ENCODE measurements around the gene CXCL13. TPM values are rescaled to one million over a fixed set of nuclear protein-coding genes. Genes with fewer than 3 reads are reported as not detected.
"Not testable (repeated sequence)": the region's sequence is repeated elsewhere in the genome, so short reads cannot be mapped to it uniquely, and the experiment has no call there.

CXCL13 gene, protein sequence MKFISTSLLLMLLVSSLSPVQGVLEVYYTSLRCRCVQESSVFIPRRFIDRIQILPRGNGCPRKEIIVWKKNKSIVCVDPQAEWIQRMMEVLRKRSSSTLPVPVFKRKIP
- total RNA-seq (ENCODE audit: insufficient read depth, low replicate concordance), result 2.4 TPM

DNA sequence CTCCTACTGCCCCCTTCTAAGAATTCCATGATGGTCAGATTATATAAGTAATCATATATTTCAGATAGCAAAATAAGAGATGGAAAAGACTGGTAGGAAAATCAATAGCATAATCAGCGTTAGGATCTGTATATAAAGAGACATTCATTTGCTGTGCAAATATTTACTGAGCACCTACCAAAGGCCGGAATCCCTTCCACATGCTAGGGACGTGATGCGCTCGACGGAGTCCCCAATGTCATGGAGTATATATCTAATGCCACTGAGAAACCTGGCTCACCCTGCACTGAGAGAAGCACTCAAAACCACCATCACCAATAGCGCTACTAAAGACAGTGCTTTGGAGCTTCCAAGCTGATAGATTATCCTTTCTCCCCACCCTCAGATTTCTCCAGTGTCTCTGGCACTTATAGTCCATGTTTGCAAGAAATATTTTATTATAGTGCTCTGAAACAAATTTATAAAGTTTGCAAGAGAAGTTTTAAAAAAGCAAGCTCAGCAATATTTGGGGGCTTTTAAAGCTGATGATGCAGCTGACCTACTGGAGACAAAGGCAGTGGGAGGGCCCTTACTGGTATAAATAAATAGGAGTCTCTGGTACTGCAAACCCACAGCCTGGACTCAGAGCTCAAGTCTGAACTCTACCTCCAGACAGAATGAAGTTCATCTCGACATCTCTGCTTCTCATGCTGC lies at the start of gene CXCL13:
CXCL13 (plus strand) TSS at position 611 of the 693 bp plus-strand sequence; CDS start at position 657, 46 bp downstream.
- no peak for DNase-seq (ENCODE audit: low spot score)

DNA sequence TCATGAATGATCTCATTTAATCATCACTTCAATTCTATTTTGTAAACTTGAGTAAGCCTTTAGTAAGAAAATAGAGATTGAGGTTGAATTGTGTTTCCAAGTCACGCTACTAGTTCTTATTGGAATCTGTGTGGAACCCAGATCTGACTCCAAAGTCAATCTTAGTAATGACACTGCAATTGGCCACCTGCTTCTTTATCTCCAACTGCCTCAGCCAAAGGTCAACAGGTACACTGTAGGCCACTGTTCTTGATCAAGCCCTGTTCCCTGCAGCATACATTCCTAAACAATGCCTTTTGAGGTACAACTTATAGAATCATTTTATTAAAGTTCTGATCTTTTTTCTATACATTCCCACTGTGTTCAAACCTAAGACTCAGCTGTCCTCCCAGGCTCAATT lies 45.5 kb upstream of the CXCL13 start:
- DNase-seq (ENCODE audit: low spot score), result no peak

DNA sequence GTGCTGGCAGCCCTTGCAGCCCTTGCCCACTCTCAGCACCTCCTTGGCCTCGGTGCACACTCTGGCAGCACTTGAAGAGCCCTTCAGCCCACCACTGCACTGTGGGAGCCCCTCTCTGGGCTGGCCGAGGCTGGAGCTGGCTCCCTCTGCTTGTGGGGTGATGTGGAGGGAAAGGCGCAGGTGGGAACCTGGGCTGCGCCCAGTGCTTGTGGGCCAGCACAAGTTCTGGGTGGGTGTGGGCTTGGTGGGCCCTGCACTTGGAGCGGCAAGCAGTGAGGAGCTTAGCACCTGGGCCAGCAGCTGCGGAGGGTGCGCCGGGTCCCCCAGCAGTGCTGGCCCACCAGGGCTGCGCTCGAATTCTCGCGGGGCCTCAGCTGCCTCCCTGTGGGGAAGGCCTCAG lies 43.9 kb upstream of the CXCL13 start:
- DNase-seq (ENCODE audit: low spot score), result not testable (repeated sequence)

DNA sequence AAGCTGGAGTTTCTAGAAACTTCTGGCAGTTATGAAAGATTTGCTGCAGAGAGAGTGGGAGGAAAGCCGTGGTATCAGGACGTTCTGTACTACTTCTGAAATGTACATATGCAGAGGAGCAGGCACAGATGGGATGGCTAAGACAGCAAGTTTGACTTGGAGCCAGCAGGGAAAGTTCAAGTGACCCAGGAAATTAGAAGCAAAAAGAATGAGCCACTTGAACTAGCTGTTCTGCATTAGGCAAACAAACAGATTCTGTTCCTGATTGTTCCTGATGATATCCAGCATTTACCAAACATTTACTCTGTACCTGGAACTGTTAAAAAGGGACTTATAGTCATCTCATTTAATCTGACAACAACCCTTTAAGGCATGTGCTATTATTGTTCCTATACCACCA lies 41.4 kb upstream of the CXCL13 start:
- peak; percentile 15 for DNase-seq (ENCODE audit: low spot score)

DNA sequence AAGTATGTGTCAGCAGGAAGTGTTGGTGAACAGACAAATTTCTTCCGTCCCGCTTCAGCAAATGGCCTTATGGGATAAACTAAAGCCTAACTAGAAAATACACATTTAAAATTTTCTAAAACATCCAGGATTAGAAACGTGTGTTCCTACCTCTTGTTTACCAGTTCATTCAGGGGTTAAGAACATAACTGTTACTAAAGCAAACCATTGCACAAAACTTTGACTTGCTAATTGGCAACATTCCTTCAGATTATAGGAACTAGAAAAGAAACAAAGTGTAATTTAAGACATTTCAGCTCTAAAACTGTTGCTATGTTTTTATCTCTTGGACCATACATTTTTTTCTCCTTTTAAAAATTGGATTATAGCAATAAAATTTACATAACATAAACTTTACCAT lies 39.5 kb upstream of the CXCL13 start:
- no peak for DNase-seq (ENCODE audit: low spot score)

DNA sequence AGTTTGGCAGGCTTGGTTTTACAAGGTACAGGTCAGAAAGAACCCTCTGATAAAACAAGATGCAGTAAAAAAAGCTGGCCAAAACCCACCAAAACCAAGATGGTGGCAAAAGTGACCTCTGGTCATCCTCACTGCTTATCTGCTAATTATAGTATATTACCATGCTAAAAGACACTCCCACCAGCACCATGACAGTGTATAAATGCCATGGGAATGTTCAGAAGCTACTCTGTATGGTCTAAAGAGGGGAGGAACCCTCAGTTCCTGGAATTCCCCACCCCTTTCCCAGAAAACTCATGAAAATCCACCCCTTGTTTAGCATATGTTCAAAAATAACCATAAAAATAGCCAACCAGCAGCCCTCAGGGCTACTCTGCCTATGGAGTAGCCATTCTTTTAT lies 38.1 kb upstream of the CXCL13 start:
- no peak for DNase-seq (ENCODE audit: low spot score)

DNA sequence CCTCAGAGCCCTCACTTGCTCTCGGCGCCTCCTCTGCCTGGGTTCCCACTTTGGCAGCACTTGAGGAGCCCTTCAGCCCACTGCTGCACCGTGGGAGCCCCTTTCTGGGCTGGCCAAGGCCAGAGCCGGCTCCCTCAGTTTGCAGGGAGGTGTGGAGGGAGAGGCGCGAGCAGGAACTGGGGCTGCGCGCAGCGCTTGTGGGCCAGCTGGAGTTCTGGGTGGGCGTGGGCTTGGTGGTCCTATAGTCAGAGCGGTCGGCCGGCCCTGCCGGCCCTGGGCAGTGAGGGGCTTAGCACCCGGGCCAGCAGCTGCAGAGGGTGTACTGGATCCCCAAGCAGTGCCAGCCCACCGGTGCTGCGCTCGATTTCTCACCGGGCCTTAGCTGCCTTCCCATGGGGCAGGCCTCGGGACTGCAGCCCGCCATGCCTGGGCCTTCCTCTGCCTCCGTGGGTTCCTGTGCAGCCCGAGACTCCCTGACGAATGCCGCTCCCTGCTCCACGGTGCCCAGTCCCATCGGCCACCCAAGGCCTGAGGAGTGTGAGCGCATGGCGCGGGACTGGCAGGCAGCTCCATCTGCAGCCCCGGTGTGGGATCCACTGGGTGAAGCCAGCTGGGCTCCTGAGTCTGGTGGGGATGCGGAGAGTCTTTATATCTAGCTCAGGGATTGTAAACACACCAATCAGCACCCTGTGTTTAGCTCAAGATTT lies 35.0 kb upstream of the CXCL13 start:
- not testable (repeated sequence) for DNase-seq (ENCODE audit: low spot score)

DNA sequence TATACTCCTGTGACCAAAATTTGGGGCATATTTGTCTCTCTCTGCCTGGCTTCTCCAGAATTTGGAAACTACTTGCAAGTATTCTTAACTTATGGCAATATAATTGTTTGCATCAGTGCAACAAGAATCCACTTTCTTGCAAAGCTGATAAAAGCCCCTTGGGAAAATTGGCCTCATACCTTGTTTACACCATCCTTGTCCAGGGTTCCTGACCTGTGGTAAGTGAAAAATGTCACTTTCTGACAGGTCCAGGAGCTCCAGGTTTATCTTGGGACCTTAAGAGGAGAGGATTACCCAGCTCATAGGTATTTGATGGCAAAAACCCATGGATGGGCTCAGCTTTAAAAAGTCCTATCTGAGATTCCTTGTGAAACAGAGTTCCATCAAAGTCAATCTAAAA lies 29.3 kb upstream of the CXCL13 start:
- no peak for DNase-seq (ENCODE audit: low spot score)

DNA sequence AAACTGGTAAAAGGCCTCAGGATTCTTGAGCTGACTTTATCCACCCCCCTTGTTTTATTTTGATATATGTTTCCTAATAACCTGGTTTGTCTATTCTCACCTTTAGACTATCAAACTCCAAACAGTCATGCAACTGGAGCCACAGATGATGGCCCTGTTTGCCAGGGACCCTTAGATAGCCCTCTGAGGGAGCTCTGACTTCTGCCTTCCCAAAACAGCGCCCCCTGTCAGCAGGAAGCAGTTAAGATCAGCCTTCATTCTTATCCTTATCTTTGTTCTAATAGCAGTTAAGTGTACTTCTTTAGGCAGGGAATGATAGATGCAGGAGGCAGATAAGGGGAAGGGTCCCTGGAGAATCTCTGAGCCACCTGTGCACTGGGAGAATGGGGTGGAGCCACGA lies 27.5 kb upstream of the CXCL13 start:
- DNase-seq (ENCODE audit: low spot score), result no peak

DNA sequence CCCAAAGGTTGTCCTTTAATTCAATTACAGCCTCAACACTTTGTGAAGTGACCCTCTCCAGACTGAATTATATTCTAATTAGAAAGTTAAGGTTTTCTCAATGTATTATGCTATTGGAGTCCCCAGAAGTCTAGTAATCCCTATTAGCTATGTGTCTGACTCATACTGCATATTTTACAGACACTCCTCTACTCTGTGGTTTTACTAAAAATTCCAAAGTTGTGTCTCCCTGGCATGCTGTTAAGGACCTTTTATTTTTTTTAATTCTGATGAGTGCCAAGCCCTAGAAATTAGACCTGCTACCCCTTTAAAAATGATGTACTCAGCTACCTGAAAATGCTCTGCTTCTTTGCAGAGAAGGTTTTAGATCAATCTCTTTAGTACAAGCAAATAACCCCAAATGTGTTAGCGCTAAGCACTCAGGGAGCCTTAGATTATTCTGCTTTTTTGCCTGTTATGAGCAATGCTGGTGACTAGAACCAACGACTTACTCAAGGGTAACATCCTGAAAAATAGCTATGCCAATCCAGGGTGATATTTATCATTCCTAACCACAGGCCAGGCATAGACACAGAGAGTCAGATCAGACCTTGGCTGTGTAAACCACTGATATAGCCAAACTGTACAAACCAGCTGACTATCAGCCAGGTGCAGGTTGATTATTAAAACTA lies 26.1 kb upstream of the CXCL13 start:
- peak; percentile 69 for DNase-seq (ENCODE audit: low spot score)

DNA sequence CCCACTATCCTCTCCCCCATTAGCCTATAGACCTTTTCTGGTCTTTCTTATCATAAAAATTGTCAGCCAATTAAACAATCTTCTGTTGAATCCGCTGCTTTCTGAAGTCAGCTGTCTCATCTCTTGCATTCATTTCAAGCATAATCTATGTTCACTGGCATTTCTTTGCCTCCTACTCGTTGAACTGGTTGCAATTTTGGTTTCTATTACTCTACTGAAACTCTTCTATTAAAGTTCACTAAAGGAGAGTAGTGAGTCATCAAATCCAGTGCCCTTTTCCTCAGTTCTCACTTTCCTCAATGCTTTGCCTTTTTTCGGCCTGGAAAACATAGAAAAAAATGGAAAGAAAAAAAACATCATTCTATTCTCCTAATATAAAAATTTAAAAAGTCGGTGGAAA lies 23.9 kb upstream of the CXCL13 start:
- no peak for DNase-seq (ENCODE audit: low spot score)

DNA sequence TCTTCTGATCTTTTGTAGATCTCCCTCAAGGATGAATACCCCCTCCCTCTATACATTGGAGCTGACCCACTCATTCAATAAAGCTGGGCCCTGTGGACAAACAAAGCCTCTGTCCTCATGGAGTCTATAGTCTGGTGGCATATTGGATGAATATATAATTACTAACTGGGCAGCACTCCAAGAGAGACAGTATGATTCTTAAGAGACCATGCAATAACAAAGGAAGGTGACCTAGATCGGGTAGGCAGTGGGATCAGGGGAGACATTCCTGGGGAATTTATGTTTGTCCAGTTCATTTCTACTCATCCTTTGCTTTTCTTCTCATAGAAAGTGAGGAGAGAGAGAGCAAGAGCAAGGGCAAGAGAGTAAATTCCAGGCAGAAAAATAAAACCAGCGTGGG lies 23.5 kb upstream of the CXCL13 start:
- no peak for DNase-seq (ENCODE audit: low spot score)

DNA sequence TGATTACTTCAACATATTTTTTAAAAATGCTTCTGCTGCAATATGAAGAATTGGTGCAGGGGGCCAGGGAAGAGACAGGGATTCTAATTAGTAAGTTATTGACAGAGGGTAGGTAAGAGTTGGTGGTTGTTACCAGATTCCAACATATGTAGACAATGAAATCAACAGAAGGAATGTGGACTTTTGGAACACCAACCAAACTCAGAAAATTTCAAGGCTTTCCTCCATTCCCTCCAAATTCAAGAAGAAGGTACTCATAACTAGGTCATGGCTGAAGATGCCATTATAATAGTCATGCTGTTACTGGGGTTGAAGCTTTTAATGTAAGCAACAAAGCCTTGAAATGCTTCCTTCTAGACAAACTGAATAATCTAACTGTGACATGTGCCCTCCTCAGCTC lies 22.9 kb upstream of the CXCL13 start:
- DNase-seq (ENCODE audit: low spot score), result no peak

DNA sequence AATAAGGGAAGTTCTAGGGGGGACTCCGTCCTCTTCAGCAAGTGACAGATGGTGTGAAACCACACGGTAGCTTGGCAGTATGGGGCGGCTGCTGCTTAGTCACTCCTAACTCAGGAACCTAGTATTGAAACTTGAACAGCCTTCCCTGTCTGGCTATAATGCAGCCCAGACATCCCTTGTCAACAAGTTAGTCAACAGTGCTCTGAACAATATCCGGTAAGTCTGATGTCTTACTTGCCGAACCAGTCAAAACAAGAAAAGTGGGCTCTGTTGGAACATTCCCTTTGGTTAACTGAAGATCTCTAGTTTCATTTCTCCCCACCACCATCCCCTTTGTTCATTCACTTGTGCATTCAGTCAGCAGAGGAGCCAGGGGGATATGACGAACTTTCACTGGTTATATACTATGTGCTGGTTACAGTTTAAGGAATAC lies 18.7 kb upstream of the CXCL13 start:
- DNase-seq (ENCODE audit: low spot score), result no peak

DNA sequence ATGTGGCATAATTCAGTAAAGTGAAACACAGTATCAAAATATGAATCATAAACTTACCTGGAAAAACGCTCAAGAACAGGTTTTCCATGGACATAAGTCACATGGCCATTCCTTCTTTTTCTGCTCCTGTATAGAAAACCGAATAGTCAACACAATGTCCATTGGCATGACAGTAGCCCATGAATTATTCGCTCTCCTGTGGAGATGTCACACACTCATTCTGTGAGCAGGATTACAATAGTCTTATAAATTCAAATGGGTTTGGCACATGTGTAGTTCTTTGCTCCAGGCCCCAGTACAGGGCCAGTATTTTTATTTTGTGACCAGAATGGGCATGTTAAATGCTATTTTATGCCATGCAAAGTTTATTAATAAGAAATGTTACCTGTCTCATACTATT lies 15.1 kb upstream of the CXCL13 start:
- DNase-seq (ENCODE audit: low spot score), result no peak

DNA sequence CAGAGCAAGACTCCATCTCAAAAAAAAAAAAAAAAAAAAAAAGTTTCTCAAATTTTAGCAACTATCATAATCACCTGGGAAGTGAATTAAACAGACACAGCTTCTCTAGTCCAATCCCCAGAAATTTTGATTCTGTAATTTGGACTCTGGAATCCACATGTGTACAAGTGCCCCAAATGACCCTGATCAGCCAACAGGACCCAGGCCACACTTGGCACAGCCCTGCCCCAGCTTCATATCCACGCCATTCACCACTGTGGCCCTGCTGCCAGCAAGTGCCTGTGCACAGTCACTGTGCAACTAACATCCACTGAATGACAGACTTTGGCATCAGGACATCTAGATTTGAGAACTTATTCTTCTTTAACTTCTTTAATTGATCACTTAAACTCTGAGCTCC lies 14.1 kb upstream of the CXCL13 start:
- DNase-seq (ENCODE audit: low spot score), result no peak

DNA sequence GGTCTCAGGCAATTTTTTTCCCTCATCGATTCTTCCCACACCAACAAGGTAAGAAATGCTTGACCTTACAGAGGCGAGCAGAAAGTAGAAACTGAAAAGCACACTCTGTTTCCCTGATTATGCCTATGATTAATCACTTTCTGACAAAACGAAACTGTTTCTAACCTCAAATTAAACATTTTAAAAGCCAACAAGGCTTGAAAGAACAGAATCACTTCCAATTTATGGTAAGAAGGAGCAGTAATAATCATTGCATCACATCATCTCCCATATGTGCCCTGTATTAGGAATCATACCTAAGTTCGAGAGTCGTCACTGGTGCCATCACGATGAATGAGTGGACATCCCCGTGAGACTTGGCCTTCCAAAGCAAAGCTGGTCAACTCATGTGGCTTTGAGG lies 12.5 kb upstream of the CXCL13 start:
- DNase-seq (ENCODE audit: low spot score), result no peak

DNA sequence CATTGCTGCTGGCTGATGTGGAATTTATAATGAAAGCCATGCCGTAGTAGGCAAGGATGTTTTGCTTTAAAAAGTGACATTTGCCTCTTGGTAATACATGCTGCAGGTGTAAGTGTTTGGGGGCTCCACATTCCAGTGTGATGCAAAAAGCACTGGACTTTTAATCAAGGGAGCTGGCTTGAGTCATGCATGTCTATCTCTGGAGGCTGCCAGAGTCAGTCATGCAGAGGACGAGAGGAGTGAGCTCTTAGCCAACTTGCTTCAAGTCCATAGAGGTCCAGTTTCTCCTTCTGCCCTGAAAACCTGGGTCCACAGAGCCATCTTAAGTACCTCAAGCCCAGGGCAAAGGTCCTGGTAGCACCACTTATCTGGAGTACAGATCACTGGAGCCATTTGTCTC lies 11.6 kb upstream of the CXCL13 start:
- no peak for DNase-seq (ENCODE audit: low spot score)

DNA sequence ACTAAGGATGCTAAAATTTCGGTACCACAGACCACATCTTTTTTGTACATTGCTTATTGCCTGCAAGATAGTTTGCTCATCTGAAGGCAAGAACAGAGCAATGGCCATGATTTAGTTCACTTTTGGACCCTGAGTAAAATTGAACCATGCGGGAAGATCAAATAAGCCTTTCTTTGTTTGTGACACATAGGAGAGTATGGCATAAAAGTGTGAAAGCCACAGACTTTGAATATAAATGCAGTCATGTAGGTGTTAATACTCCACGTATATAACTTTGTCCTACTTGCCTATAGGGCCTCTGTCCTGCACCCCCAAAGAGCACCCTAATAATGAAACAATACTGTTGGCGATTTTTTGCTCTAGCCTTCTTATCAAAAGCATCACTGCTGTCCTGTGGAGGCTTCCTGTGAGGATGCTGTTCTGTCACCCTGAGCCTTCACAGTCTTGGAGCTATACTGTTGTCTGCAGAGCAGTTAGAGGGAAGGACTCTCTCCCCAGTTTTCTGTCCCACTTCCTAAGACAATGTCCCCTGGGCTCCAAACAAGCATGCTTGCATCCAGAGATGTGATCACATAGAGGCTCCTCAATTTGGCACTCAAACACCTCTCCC lies 10.2 kb upstream of the CXCL13 start:
- no peak for DNase-seq (ENCODE audit: low spot score)

DNA sequence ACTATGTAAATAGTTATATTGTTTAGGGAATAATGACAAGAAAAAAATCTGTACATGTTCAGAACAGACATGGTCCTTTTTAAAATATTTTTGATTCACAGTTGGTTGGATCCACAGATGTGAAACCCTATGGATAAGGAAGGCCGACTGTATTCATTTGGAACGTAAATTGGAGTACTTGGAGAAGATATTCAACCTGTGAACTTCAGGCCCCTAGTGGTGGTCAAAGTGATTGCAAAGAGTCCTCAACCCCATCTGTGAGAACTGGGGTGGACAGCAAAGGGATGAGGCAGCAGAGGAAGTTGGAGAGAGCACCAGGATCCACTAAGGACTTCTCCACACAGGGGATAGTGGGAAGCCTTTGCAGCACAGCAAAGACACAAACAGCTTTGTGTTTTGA lies 6.2 kb upstream of the CXCL13 start:
- no peak for DNase-seq (ENCODE audit: low spot score)

DNA sequence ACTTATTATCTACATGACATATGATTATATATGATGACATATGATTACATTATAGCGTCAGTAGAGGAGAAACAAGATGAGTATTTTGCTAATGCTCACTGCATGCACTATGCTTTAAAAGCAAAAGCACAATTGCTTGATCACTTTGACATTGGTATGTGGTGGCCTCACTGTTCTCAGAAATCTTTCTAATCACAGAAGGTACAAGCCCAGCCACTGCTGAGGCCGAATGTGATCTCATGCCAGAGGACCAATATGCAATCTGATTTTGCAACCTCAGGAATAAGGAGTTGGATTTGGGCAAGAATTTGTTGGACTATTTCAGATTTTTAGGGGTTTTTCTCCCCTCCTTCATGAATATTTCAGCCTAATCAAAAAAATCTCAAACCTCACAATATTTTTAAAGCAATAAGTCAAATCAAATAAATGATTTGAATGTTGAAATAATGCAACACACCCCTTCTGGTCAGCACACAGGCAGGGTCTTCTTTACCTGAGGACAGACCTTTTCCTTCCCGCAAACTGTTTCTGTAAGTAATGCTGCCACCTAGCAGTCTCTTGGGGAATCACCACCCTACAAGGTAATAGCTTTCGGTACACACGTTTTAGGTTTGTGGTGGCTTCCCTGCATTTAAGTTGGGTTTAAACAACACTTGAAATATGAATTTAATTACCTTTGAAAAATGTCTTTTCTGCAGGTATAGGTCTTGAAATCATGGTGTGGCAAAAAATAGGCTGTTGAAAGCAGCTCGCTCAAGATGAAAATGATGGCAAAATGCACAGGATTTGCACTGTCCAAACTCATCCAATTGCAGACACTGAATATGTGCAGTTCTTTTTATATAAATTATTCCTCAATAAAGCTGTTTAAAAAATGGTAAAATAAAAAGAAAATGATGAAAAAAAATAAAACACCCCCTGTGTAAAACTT lies 4.8 kb upstream of the CXCL13 start:
- no peak for DNase-seq (ENCODE audit: low spot score)
